Sigmoid colon (tissue), 3 donors: ENCODE measurements around the gene KLHDC8A.

ENCODE experiments used
- POLR2A ChIP-seq, 2 donors: fragments of 450-650 bp; IDR thresholded peaks; one replicate each; pipeline ENCODE4 v1.6.1; 2016; ENCODE audit warnings: antibody characterized with exemption in 2 of 2, mild to moderate bottlenecking in 2 of 2, moderate library complexity in 2 of 2
- TF ChIP-seq, protein P1 (sequence below), 4 experiments: fragments of 450-650 bp in 3 of 4; fragments of 200-600 bp in 1 of 4; IDR thresholded peaks; one replicate each; pipeline ENCODE4 v1.5.1; 2016 to 2019; ENCODE audit warnings: antibody characterized with exemption in 4 of 4, mild to moderate bottlenecking in 3 of 4, moderate library complexity in 2 of 4

- TF ChIP-seq POLR2A (IDR thresholded peaks at IDR 0.05) = no peak
- TF ChIP-seq, protein P1, sequence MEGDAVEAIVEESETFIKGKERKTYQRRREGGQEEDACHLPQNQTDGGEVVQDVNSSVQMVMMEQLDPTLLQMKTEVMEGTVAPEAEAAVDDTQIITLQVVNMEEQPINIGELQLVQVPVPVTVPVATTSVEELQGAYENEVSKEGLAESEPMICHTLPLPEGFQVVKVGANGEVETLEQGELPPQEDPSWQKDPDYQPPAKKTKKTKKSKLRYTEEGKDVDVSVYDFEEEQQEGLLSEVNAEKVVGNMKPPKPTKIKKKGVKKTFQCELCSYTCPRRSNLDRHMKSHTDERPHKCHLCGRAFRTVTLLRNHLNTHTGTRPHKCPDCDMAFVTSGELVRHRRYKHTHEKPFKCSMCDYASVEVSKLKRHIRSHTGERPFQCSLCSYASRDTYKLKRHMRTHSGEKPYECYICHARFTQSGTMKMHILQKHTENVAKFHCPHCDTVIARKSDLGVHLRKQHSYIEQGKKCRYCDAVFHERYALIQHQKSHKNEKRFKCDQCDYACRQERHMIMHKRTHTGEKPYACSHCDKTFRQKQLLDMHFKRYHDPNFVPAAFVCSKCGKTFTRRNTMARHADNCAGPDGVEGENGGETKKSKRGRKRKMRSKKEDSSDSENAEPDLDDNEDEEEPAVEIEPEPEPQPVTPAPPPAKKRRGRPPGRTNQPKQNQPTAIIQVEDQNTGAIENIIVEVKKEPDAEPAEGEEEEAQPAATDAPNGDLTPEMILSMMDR (IDR thresholded peaks at IDR 0.05) = no peak
These were observed 19.3 kb upstream of the KLHDC8A start for GRCh38 chr1:205375835-205376545.
